K562 (cell line): ENCODE results near the gene RAB9B.

Experiments used
- CBFB ChIP-seq: sonication (generic); formaldehyde crosslinking; IDR thresholded peaks from 2 replicates; pipeline ENCODE4 v1.4.0; 2020; ENCODE audit warnings: mild to moderate bottlenecking, missing genetic modification reagents
- EWSR1 ChIP-seq: fragments of 450-650 bp; IDR thresholded peaks from 2 replicates; pipeline ENCODE4 v1.6.1; 2018; ENCODE audit warnings: borderline replicate concordance, mild to moderate bottlenecking, low read depth, moderate library complexity; ENCODE audit not compliant: partially characterized antibody
- POLR2A ChIP-seq: fragments of 450-650 bp; conservative IDR thresholded peaks from 2 replicates; pipeline ENCODE4 v1.6.1; 2016
- RAD51 ChIP-seq: fragments of 450-650 bp; IDR thresholded peaks from 2 replicates; pipeline ENCODE4 v1.7.1; 2016; ENCODE audit warnings: low read depth, mild to moderate bottlenecking, borderline replicate concordance
- RFX5 ChIP-seq: IDR thresholded peaks from 2 replicates; pipeline ENCODE4 v1.6.1; 2011; ENCODE audit warnings: low read depth, mild to moderate bottlenecking, improper control_type of control experiment, low read length
- ZNF282 ChIP-seq: sonication (generic); formaldehyde crosslinking; IDR thresholded peaks from 2 replicates; pipeline ENCODE4 v1.8.1; 2023; ENCODE audit warnings: missing genetic modification reagents
- TF ChIP-seq, protein P1 (sequence below): fragments of 450-650 bp; IDR thresholded peaks from 2 replicates; pipeline ENCODE4 v1.6.1; 2016; ENCODE audit warnings: borderline replicate concordance
- TF ChIP-seq, protein P2 (sequence below): sonication (generic); formaldehyde crosslinking; IDR thresholded peaks from 2 replicates; pipeline ENCODE4 v1.5.0; 2020; ENCODE audit warnings: missing genetic modification reagents

DNA sequence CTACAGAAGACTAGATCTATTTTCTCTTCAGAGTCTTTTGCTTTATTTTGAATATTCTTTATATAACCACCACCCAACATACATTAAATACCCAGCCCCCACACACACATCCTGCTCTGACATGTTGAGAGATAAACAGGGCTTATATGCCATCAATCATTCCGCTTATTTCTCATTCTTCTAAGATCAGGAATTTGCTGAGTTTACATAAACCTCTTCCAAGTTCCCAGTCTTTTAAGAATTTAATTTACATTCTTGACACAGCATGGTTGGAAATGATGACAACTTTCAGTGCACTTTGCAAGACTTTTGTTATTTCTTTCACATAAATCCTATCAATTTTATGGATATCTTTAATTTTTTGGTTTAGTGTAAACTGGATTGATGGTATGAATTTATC is 17.5 kb upstream of the RAB9B start:
- TF ChIP-seq EWSR1 (no peak), RFX5 (no peak), CBFB (CRISPR knock-in tag) (no peak), RAD51 (no peak), ZNF282 (no peak), POLR2A (no peak)
- TF ChIP-seq, protein P1, sequence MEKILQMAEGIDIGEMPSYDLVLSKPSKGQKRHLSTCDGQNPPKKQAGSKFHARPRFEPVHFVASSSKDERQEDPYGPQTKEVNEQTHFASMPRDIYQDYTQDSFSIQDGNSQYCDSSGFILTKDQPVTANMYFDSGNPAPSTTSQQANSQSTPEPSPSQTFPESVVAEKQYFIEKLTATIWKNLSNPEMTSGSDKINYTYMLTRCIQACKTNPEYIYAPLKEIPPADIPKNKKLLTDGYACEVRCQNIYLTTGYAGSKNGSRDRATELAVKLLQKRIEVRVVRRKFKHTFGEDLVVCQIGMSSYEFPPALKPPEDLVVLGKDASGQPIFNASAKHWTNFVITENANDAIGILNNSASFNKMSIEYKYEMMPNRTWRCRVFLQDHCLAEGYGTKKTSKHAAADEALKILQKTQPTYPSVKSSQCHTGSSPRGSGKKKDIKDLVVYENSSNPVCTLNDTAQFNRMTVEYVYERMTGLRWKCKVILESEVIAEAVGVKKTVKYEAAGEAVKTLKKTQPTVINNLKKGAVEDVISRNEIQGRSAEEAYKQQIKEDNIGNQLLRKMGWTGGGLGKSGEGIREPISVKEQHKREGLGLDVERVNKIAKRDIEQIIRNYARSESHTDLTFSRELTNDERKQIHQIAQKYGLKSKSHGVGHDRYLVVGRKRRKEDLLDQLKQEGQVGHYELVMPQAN, result no peak
- TF ChIP-seq, protein P2, sequence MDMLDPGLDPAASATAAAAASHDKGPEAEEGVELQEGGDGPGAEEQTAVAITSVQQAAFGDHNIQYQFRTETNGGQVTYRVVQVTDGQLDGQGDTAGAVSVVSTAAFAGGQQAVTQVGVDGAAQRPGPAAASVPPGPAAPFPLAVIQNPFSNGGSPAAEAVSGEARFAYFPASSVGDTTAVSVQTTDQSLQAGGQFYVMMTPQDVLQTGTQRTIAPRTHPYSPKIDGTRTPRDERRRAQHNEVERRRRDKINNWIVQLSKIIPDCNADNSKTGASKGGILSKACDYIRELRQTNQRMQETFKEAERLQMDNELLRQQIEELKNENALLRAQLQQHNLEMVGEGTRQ, result no peak
